ENCODE data around the gene IFT80.

Gene IFT80

GRCh38 chr3:160393346-160394008 is 5.5 kb downstream of the IFT80 start:
- Histone ChIP-seq H3K27me3 (ENCODE audit: insufficient read depth, low read length) (no peaks in the 10 kb centered on the region), H3K9me3 (ENCODE audit: low read length) (no peaks in the 10 kb centered on the region), H3K4me1 (ENCODE audit: insufficient read depth, low read length) (peaks cover 12% of the 10 kb centered on the region), H2AFZ (ENCODE audit: low read depth, low read length) (no peak overlapping the region), H3K36me3 (ENCODE audit: insufficient read depth, low read length) (no peaks in the 10 kb centered on the region), H3K4me3 (ENCODE audit: low read length) (no peak overlapping the region)

GRCh38 chr3:160392798-160393197 is 6.2 kb downstream of the IFT80 start:
- H3K36me3 ChIP-seq (ENCODE audit: insufficient read depth, low read length) = no peaks in the 10 kb centered on the region
- H2AFZ ChIP-seq (ENCODE audit: low read depth, low read length) = no peak overlapping the region
- no peaks in the 10 kb centered on the region for H3K27me3 ChIP-seq (ENCODE audit: insufficient read depth, low read length)
- H3K4me3 ChIP-seq (ENCODE audit: low read length) = no peak overlapping the region
- H3K9me3 ChIP-seq (ENCODE audit: low read length) = no peaks in the 10 kb centered on the region
- H3K4me1 ChIP-seq (ENCODE audit: insufficient read depth, low read length) = peaks cover 5% of the 10 kb centered on the region

- Histone ChIP-seq H3K27me3 (ENCODE audit: insufficient read depth, low read length) (no peaks in the 10 kb centered on the region), H3K9me3 (ENCODE audit: low read length) (no peaks in the 10 kb centered on the region), H3K4me3 (ENCODE audit: low read length) (no peak overlapping the region), H3K36me3 (ENCODE audit: insufficient read depth, low read length) (no peaks in the 10 kb centered on the region), H3K4me1 (ENCODE audit: insufficient read depth, low read length) (no peaks in the 10 kb centered on the region), H2AFZ (ENCODE audit: low read depth, low read length) (no peak overlapping the region)
These were observed 8.4 kb downstream of the IFT80 start for GRCh38 chr3:160390565-160391138.

GRCh38 chr3:160384639-160385318 is 14.2 kb downstream of the IFT80 start:
- Histone ChIP-seq H3K4me3 (ENCODE audit: low read length) (no peak overlapping the region), H3K4me1 (ENCODE audit: insufficient read depth, low read length) (no peaks in the 10 kb centered on the region), H2AFZ (ENCODE audit: low read depth, low read length) (no peak overlapping the region), H3K27me3 (ENCODE audit: insufficient read depth, low read length) (no peaks in the 10 kb centered on the region), H3K36me3 (ENCODE audit: insufficient read depth, low read length) (peaks cover 5% of the 10 kb centered on the region), H3K9me3 (ENCODE audit: low read length) (no peaks in the 10 kb centered on the region)

- Histone ChIP-seq H3K36me3 (ENCODE audit: insufficient read depth, low read length) (peaks cover 16% of the 10 kb centered on the region), H3K27me3 (ENCODE audit: insufficient read depth, low read length) (no peaks in the 10 kb centered on the region), H3K9me3 (ENCODE audit: low read length) (no peaks in the 10 kb centered on the region), H3K4me3 (ENCODE audit: low read length) (no peak overlapping the region), H2AFZ (ENCODE audit: low read depth, low read length) (no peak overlapping the region), H3K4me1 (ENCODE audit: insufficient read depth, low read length) (no peaks in the 10 kb centered on the region)
These were observed 17.6 kb downstream of the IFT80 start for GRCh38 chr3:160381470-160381869.

DNA sequence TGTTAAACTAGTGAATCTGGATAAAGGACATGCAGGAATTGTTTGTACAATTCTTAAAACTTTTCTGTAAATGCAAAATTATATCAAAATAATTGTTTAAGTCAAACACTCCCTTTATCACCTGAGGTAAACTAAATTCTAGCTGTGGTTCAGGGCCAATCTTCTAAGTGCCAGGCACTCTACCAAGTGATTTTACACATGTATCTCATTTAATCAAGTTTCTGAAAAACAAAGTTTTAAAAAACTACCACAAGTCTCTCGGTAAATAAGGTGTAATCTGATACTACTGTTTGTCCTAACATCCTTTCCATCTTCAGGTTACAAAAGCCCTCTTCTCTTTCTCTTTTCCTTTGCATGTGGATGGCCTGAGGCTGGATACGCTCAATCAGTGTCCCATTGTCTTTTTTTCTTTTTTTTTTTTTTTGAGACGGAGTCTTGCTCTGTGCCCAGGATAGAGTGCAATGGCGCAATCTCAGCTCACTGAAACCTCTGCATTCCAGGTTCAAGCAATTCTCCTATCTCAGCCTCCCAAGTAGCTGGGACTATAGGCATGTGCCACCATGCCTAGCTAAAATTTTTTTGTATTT is 19.3 kb downstream of the IFT80 start:
- Histone ChIP-seq H3K4me3 (ENCODE audit: low read length) (no peak overlapping the region), H3K4me1 (ENCODE audit: insufficient read depth, low read length) (no peaks in the 10 kb centered on the region), H2AFZ (ENCODE audit: low read depth, low read length) (no peak overlapping the region), H3K9me3 (ENCODE audit: low read length) (no peaks in the 10 kb centered on the region), H3K36me3 (ENCODE audit: insufficient read depth, low read length) (peaks cover 30% of the 10 kb centered on the region), H3K27me3 (ENCODE audit: insufficient read depth, low read length) (no peaks in the 10 kb centered on the region)

DNA sequence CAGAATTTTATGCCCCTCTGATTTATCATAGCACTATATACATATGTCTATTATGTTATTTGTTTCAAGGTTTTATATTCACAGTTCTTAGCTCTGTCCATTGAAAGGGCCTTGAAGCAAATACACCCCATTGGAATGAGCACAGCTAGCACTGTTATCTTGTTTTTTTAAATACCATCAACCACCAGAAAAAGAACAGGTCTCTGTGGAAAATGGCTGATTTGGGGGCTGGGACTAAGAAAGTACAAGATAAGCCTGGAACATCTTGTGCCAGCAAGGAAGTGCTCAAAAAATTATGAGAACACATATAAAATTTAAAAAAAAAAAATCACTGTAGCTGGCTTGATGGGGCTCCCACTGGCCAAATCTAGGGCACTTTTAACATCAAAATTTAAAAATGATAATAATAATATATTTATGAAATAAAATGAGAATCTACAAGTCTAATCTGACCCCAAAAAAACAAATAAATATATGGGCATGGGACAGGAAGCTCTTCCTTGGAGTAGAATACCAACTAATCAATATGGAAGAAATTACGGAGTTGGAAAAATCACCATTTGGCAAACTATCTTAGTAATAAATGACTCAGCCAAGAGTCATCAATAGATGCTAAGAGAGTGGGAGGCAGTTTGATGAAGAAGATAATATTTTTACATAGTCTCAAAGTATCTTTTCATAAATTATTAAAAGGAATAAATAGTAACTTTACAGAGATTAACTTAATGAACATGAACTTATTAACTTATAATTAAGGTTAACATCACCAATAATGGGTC is 20.5 kb downstream of the IFT80 start:
- Histone ChIP-seq H3K9me3 (ENCODE audit: low read length) (peaks cover 6% of the 10 kb centered on the region), H3K27me3 (ENCODE audit: insufficient read depth, low read length) (no peaks in the 10 kb centered on the region), H3K36me3 (ENCODE audit: insufficient read depth, low read length) (peaks cover 38% of the 10 kb centered on the region), H2AFZ (ENCODE audit: low read depth, low read length) (no peak overlapping the region), H3K4me1 (ENCODE audit: insufficient read depth, low read length) (no peaks in the 10 kb centered on the region), H3K4me3 (ENCODE audit: low read length) (no peak overlapping the region)

- Histone ChIP-seq H3K4me3 (ENCODE audit: low read length) (no peak overlapping the region), H3K27me3 (ENCODE audit: insufficient read depth, low read length) (no peaks in the 10 kb centered on the region), H2AFZ (ENCODE audit: low read depth, low read length) (no peak overlapping the region), H3K4me1 (ENCODE audit: insufficient read depth, low read length) (no peaks in the 10 kb centered on the region), H3K36me3 (ENCODE audit: insufficient read depth, low read length) (peaks cover 40% of the 10 kb centered on the region), H3K9me3 (ENCODE audit: low read length) (peaks cover 6% of the 10 kb centered on the region)
These were observed 22.3 kb downstream of the IFT80 start for GRCh38 chr3:160376681-160377080.

GRCh38 chr3:160374925-160375324 is 24.1 kb downstream of the IFT80 start:
- H3K4me1 ChIP-seq (ENCODE audit: insufficient read depth, low read length) = no peaks in the 10 kb centered on the region
- H3K9me3 ChIP-seq (ENCODE audit: low read length) = peaks cover 6% of the 10 kb centered on the region
- peaks cover 37% of the 10 kb centered on the region for H3K36me3 ChIP-seq (ENCODE audit: insufficient read depth, low read length)
- no peaks in the 10 kb centered on the region for H3K27me3 ChIP-seq (ENCODE audit: insufficient read depth, low read length)
- H2AFZ ChIP-seq (ENCODE audit: low read depth, low read length) = no peak overlapping the region
- H3K4me3 ChIP-seq (ENCODE audit: low read length) = no peak overlapping the region

DNA sequence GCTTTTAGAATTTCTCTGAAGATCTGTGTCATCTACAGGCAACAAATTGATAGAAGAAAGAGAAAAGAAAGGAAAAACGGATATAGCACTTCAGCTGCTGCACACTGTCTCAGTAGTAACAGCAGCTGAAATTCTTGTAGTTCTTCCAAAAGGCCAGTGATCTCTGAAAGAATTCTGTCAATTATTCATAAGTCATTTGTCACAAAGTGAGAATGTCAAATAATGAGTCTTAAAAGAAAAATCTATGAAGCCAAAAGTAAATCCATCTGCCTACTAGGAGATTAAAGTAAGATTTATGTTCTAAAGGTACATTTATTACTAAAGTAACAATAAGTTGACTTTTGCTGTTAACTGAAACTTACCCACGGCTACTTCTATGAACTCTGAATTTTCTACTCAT is 24.6 kb downstream of the IFT80 start:
- Histone ChIP-seq H3K27me3 (ENCODE audit: insufficient read depth, low read length) (no peaks in the 10 kb centered on the region), H3K36me3 (ENCODE audit: insufficient read depth, low read length) (peaks cover 37% of the 10 kb centered on the region), H3K4me3 (ENCODE audit: low read length) (no peak overlapping the region), H3K4me1 (ENCODE audit: insufficient read depth, low read length) (no peaks in the 10 kb centered on the region), H2AFZ (ENCODE audit: low read depth, low read length) (no peak overlapping the region), H3K9me3 (ENCODE audit: low read length) (peaks cover 6% of the 10 kb centered on the region)

- H3K36me3 ChIP-seq (ENCODE audit: insufficient read depth, low read length) = peaks cover 37% of the 10 kb centered on the region
- H3K4me3 ChIP-seq (ENCODE audit: low read length) = no peak overlapping the region
- no peaks in the 10 kb centered on the region for H3K27me3 ChIP-seq (ENCODE audit: insufficient read depth, low read length)
These were observed 25.4 kb downstream of the IFT80 start for GRCh38 chr3:160373655-160374054.

DNA sequence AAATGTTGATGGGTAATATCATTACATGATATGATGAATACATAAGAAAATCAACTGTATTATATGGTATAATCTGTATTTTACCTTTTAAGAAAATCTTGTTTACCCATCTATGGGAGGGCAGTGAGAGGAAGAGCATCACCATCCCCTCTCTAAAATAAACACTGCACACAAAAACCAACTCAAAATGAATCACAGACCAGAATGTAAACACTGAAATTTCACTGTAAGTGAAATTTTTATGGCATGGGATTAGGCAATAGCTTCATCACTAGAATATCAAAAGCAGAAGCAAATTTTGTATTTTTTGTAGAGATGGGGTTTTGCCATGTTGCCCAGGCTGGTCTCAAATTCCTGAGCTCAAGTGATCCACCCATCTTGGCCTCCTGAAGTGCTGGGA is 26.2 kb downstream of the IFT80 start:
- Histone ChIP-seq H3K9me3 (ENCODE audit: low read length) (peaks cover 6% of the 10 kb centered on the region), H3K36me3 (ENCODE audit: insufficient read depth, low read length) (peaks cover 37% of the 10 kb centered on the region), H3K4me3 (ENCODE audit: low read length) (no peak overlapping the region), H3K4me1 (ENCODE audit: insufficient read depth, low read length) (no peaks in the 10 kb centered on the region), H3K27me3 (ENCODE audit: insufficient read depth, low read length) (no peaks in the 10 kb centered on the region), H2AFZ (ENCODE audit: low read depth, low read length) (no peak overlapping the region)

More at GRCh38 chr3:160373655-160374054, 25.4 kb downstream of the IFT80 start:
- no peak overlapping the region for H2AFZ ChIP-seq (ENCODE audit: low read depth, low read length)
- H3K4me1 ChIP-seq (ENCODE audit: insufficient read depth, low read length) = no peaks in the 10 kb centered on the region
- peaks cover 6% of the 10 kb centered on the region for H3K9me3 ChIP-seq (ENCODE audit: low read length)

Measured in neuron (in vitro differentiated cells).